CD14-positive monocyte (primary cell): ENCODE data around the gene BLVRB. TPM values are rescaled to one million over a fixed set of nuclear protein-coding genes. Genes with fewer than 3 reads are reported as not detected.

Experiments used
- DNase-seq, 3 donors: peaks; one replicate each; pipeline ENCODE4 v3.0.0-alpha.2; 2011 to 2022
- H2AFZ ChIP-seq: 2 replicates; pipeline ENCODE4 v1.6.0; 2012; ENCODE audit warnings: mild to moderate bottlenecking, low read depth, low read length, inconsistent platforms; ENCODE audit not compliant: insufficient read depth, poor library complexity, severe bottlenecking
- H3K27ac ChIP-seq, 2 donors: 1 replicate in 1 of 2; 2 replicates in 1 of 2; pipeline ENCODE4 v1.5.1; 2012 to 2013; ENCODE audit warnings: low read length in 2 of 2, control low read depth in 1 of 2, inconsistent platforms in 1 of 2, low read depth in 1 of 2, mild to moderate bottlenecking in 1 of 2
- H3K27me3 ChIP-seq, 2 donors: one replicate each; pipeline versions ENCODE4 v1.6.0 to v1.6.1; 2011 to 2013; ENCODE audit warnings: low read length in 2 of 2; ENCODE audit not compliant: control insufficient read depth in 2 of 2, insufficient read depth in 2 of 2
- H3K36me3 ChIP-seq, 2 donors: replicated peaks in 1 of 2; 1 replicate in 1 of 2; 2 replicates in 1 of 2; pipeline versions ENCODE4 v1.5.1 to v1.6.1; 2012 to 2013; ENCODE audit warnings: low read length in 2 of 2, control low read depth in 1 of 2, inconsistent platforms in 1 of 2, mild to moderate bottlenecking in 1 of 2; ENCODE audit not compliant: insufficient read depth in 2 of 2, control insufficient read depth in 1 of 2
- H3K4me1 ChIP-seq, 2 donors: 1 replicate in 1 of 2; 2 replicates in 1 of 2; pipeline versions ENCODE4 v1.5.1 to v1.6.1; 2012 to 2013; ENCODE audit warnings: low read length in 2 of 2, control low read depth in 1 of 2, inconsistent platforms in 1 of 2, mild to moderate bottlenecking in 1 of 2, moderate library complexity in 1 of 2; ENCODE audit not compliant: insufficient read depth in 2 of 2, control insufficient read depth in 1 of 2
- H3K4me2 ChIP-seq: replicated peaks from 2 replicates; pipeline ENCODE3; 2012; ENCODE audit warnings: low read length, moderate library complexity, mild to moderate bottlenecking; ENCODE audit not compliant: poor library complexity, severe bottlenecking; ENCODE audit errors: extremely low read depth
- H3K4me3 ChIP-seq, 3 experiments: fragments of 200-600 bp in 1 of 3; sonication (generic) in 1 of 3; replicated peaks in 1 of 3; 1 replicate in 2 of 3; 2 replicates in 1 of 3; pipeline ENCODE4 v1.5.1; 2011 to 2013; ENCODE audit warnings: low read length in 3 of 3, mild to moderate bottlenecking in 3 of 3, control low read depth in 2 of 3, low read depth in 2 of 3, inconsistent platforms in 1 of 3, moderate library complexity in 1 of 3
- H3K79me2 ChIP-seq: 2 replicates; pipeline ENCODE4 v1.6.0; 2012; ENCODE audit warnings: mild to moderate bottlenecking, control low read depth, inconsistent platforms, low read length, moderate library complexity; ENCODE audit not compliant: insufficient read depth
- H3K9ac ChIP-seq: 2 replicates; pipeline ENCODE4 v1.6.0; 2017; ENCODE audit warnings: low read length, mild to moderate bottlenecking; ENCODE audit not compliant: insufficient read depth, poor library complexity, severe bottlenecking
- H3K9me3 ChIP-seq, 2 donors: replicated peaks in 1 of 2; 1 replicate in 1 of 2; 2 replicates in 1 of 2; pipeline versions ENCODE4 v1.5.1 to v1.6.1; 2012 to 2013; ENCODE audit warnings: low read length in 2 of 2, control low read depth in 1 of 2; ENCODE audit not compliant: control insufficient read depth in 1 of 2, insufficient read depth in 1 of 2
- H4K20me1 ChIP-seq: 2 replicates; pipeline ENCODE4 v1.6.0; 2012; ENCODE audit warnings: mild to moderate bottlenecking, low read length, control low read depth, moderate library complexity; ENCODE audit not compliant: insufficient read depth
- H3K27ac Mint-ChIP-seq, 7 donors: one replicate each; pipeline ENCODE4 v1.8.0; 2020; ENCODE audit warnings: mild to moderate bottlenecking in 7 of 7, mixed read lengths in 7 of 7, moderate library complexity in 6 of 7, inconsistent platforms in 2 of 7
- H3K27me3 Mint-ChIP-seq, 3 donors: one replicate each; pipeline ENCODE4 v1.8.0; 2021 to 2022; ENCODE audit warnings: low read depth in 3 of 3, mild to moderate bottlenecking in 3 of 3, mixed read lengths in 3 of 3, moderate library complexity in 3 of 3, inconsistent platforms in 1 of 3
- H3K36me3 Mint-ChIP-seq, 2 donors: one replicate each; pipeline ENCODE4 v1.8.0; 2020; ENCODE audit warnings: mixed read lengths in 2 of 2, inconsistent platforms in 1 of 2, mild to moderate bottlenecking in 1 of 2
- H3K4me1 Mint-ChIP-seq: one replicate; pipeline ENCODE4 v1.8.0; 2020; ENCODE audit warnings: mild to moderate bottlenecking, mixed read lengths
- H3K4me3 Mint-ChIP-seq, 2 donors: one replicate each; pipeline ENCODE4 v1.8.0; 2020; ENCODE audit warnings: mild to moderate bottlenecking in 2 of 2, mixed read lengths in 2 of 2, moderate library complexity in 1 of 2
- H3K9me3 Mint-ChIP-seq, 7 donors: one replicate each; pipeline ENCODE4 v1.8.0; 2020 to 2022; ENCODE audit warnings: mixed read lengths in 7 of 7, mild to moderate bottlenecking in 6 of 7, moderate library complexity in 6 of 7, inconsistent platforms in 2 of 7
- CTCF ChIP-seq: fragments of 200-600 bp; IDR thresholded peaks from one replicate; pipeline ENCODE4 v1.8.0; 2022; ENCODE audit warnings: antibody characterized with exemption, mild to moderate bottlenecking
- WGBS: methylation state at CpG from one replicate; pipeline ENCODE4 v1.1.5; 2013; ENCODE audit warnings: missing lambda C conversion rate; ENCODE audit not compliant: insufficient coverage; 5-methylcytosine and 5-hydroxymethylcytosine counted together
- intact Hi-C, 2 donors: fragments of 100-400 bp; cut with micrococcal nuclease; formaldehyde crosslinking; loops; one replicate each; pipeline versions ENCODE4 v1.15.0 to v1.15.1; 2023
- polyA plus RNA-seq, 3 donors: library from polyadenylated mRNA; depleted of rRNA in 1 of 3; unstranded in 2 of 3; stranded (reverse) in 1 of 3; fragments of 300-500 nt in 2 of 3; fragments of >200 nt in 1 of 3; fragmentation: Illumina TruSeq in 2 of 3; gene quantifications; 1 replicate in 2 of 3; 2 replicates in 1 of 3; pipeline ENCODE4 v1.2.3, GENCODE V29; 2012 to 2021

Gene BLVRB
- polyA plus RNA-seq, 3 donors = 299 to 625 (median 601) TPM

GRCh38 chr19:40458597-40458974 lies 7.0 kb downstream of the BLVRB start:
- peaks cover 41% of the 10 kb centered on the region for H3K79me2 ChIP-seq
- H4K20me1 ChIP-seq = peaks cover 11% of the 10 kb centered on the region
- H3K9ac ChIP-seq = no peak overlapping the region
- no peaks in the 10 kb centered on the region for H3K9me3 ChIP-seq
- no peak overlapping the region for H2AFZ ChIP-seq
- H3K4me1 ChIP-seq = peaks cover 30% of the 10 kb centered on the region in 2 donors
- peaks cover 29 to 61% of the 10 kb centered on the region in 2 donors for H3K36me3 Mint-ChIP-seq
- H3K27me3 Mint-ChIP-seq = peaks cover 0 to 2% (median 1%) of the 10 kb centered on the region in 3 donors
- H3K36me3 ChIP-seq = peaks cover 45 to 52% of the 10 kb centered on the region in 2 donors
- no peak for TF ChIP-seq CTCF
- no peak overlapping the region for H3K27ac Mint-ChIP-seq
- no peaks in the 10 kb centered on the region for H3K27me3 ChIP-seq
- H3K27ac ChIP-seq = no peak overlapping the region
- intact Hi-C loops = no loop called here
- no peaks in the 10 kb centered on the region for H3K9me3 Mint-ChIP-seq
- no CpG with 5 or more reads among the region's 3 CpGs for WGBS
- H3K4me3 ChIP-seq = no peak overlapping the region
- H3K4me1 Mint-ChIP-seq = peaks cover 28% of the 10 kb centered on the region
- no peak overlapping the region for H3K4me3 Mint-ChIP-seq
- no peak for DNase-seq
- no peak overlapping the region for H3K4me2 ChIP-seq

- Histone ChIP-seq H3K4me2 (no peak overlapping the region), H3K9ac (no peak overlapping the region), H3K4me1 (peaks cover 25 to 26% of the 10 kb centered on the region in 2 donors), H3K36me3 (peaks cover 49 to 57% of the 10 kb centered on the region in 2 donors), H2AFZ (no peak overlapping the region), H3K9me3 (no peaks in the 10 kb centered on the region), H3K79me2 (peaks cover 38% of the 10 kb centered on the region), H3K27me3 (no peaks in the 10 kb centered on the region), H4K20me1 (peaks cover 11% of the 10 kb centered on the region), H3K4me3 (no peak overlapping the region), H3K27ac (no peak overlapping the region)
- no peak for TF ChIP-seq CTCF
- Mint-ChIP-seq H3K4me1 (peaks cover 24% of the 10 kb centered on the region), H3K4me3 (no peak overlapping the region), H3K27me3 (peaks cover 0 to 2% (median 1%) of the 10 kb centered on the region in 3 donors), H3K27ac (no peak overlapping the region), H3K36me3 (peaks cover 32 to 66% of the 10 kb centered on the region in 2 donors), H3K9me3 (no peaks in the 10 kb centered on the region)
- DNase-seq = no peak
- intact Hi-C loops = no loop called here
- 100% methylated on average over 3 of the region's 27 CpGs for WGBS
Observed at GRCh38 chr19:40457953-40458596, 7.5 kb downstream of the BLVRB start.
